Measurements from ENCODE around the gene PAPPA.

PAPPA gene

DNA sequence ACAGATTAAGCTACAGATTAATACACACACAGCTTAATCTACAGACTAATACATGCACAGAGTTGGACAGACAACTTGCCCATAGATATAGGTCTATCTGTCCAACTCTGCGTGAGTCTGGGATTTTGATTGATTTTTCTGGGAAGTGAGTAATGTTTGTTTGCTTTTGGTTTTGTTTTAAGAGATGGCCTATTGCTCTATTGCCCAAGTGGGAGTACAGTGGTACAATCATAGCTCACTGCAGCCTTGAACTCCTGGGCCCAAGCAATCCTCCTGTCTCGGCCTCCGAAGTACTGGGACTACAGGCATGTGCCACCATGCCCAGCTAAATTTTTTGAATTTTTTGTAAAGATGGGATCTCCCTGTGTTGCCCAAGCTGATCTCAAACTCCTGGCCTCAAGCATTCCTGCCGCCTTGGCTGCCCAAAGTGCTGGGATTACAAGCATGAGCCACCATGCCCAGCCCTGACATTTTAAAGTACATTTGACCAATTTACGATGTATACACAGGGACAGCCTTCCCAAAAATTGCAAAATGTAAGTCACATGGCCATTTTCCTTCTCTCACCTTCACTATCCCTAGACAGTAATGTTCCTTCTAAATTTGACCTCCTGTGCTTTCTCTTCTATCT lies 50.8 kb downstream of the PAPPA start:
- TF ChIP-seq, protein P1, sequence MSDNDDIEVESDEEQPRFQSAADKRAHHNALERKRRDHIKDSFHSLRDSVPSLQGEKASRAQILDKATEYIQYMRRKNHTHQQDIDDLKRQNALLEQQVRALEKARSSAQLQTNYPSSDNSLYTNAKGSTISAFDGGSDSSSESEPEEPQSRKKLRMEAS (IDR thresholded peaks at IDR 0.05; ENCODE audit: low read depth, low read length), result no peak
- TF ChIP-seq, protein P2, sequence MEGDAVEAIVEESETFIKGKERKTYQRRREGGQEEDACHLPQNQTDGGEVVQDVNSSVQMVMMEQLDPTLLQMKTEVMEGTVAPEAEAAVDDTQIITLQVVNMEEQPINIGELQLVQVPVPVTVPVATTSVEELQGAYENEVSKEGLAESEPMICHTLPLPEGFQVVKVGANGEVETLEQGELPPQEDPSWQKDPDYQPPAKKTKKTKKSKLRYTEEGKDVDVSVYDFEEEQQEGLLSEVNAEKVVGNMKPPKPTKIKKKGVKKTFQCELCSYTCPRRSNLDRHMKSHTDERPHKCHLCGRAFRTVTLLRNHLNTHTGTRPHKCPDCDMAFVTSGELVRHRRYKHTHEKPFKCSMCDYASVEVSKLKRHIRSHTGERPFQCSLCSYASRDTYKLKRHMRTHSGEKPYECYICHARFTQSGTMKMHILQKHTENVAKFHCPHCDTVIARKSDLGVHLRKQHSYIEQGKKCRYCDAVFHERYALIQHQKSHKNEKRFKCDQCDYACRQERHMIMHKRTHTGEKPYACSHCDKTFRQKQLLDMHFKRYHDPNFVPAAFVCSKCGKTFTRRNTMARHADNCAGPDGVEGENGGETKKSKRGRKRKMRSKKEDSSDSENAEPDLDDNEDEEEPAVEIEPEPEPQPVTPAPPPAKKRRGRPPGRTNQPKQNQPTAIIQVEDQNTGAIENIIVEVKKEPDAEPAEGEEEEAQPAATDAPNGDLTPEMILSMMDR (IDR thresholded peaks at IDR 0.05; ENCODE audit: low read depth, low read length), result no peak
- TF ChIP-seq MYC (IDR thresholded peaks at IDR 0.05; ENCODE audit: low read depth, low read length), result no peak
- no peak for TF ChIP-seq POLR2A (IDR thresholded peaks at IDR 0.05; ENCODE audit: extremely low read depth, insufficient read length)
- H3K4me3 ChIP-seq (ENCODE audit: low read depth, low read length), result no peak overlapping the region
- DNase-seq (ENCODE audit: low read depth), result no peak

DNA sequence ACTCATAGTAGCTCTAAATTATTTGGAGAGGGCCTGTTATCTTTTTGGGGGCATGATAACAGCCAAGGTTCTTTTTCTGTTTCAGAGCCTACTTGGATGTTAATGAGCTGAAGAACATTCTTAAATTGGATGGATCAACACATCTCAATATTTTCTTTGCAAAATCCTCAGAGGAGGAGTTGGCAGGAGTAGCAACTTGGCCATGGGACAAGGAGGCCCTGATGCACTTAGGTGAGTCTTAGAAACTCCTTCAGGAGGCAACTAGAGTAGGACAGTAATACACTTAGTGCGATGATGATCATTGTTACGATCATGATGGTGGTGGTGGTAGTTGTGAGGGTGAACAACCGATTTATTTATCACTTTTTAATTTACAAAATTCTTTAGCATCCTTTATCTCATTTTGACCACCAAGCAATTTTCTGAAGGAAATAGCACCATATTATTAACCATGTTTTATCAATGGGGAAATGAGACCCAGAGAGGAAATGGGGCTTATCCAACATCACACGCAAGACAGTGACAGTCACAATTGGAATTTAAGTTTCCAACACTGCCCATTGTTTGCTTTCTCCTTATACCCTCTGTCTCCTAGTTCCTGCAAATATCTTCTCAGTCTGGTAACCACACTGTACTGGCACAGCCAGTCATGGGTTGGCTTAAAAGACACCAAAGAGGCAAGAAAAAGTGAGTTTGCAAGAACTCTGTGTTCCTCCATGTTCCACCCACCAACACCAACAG lies 54.0 kb downstream of the PAPPA start:
- H3K4me3 ChIP-seq (ENCODE audit: low read depth, low read length), result no peak overlapping the region
- TF ChIP-seq POLR2A (IDR thresholded peaks at IDR 0.05; ENCODE audit: extremely low read depth, insufficient read length) (no peak), MYC (IDR thresholded peaks at IDR 0.05; ENCODE audit: low read depth, low read length) (no peak)
- TF ChIP-seq, protein P1 (IDR thresholded peaks at IDR 0.05; ENCODE audit: low read depth, low read length), result no peak
- TF ChIP-seq, protein P2 (IDR thresholded peaks at IDR 0.05; ENCODE audit: low read depth, low read length), result no peak
- DNase-seq (ENCODE audit: low read depth), result no peak

DNA sequence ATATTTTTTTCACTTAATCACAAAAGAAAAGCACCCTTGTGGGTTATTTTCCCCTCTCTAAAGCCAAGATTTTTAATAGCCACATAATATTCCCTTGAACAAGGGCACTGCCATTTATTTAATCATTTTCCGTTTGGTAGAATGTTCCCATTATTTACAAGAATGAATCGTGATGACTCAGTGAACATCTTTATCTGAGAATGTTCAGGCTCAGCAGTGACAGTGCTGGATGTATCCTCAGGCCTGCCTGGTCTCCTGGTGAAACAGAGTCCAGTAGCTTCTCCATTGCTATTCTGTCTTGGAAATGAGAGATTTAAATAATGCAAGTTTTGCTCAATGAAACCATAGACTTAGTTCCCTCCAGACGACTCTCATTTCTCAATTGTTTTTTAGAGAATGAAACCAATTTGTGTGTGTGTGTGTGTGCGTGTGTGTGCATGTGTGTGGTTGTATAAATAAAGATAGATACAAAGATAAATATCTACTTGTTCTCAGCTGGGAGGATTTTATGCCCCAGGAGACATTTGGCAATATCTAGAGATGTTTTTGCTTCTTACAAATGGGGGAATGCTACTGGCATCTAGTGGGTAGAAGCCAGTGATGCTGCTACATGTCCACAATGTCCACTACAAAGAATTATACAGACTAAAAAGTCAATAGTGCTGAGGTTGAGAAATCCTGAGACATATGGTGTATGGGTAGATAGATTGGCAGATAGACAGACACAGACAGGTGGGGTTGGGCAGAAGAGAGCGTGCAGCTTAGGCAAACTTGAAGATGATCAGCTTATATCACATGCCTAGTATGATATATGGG lies 55.0 kb downstream of the PAPPA start:
- no peak for DNase-seq (ENCODE audit: low read depth)
- TF ChIP-seq, protein P1 (IDR thresholded peaks at IDR 0.05; ENCODE audit: low read depth, low read length), result no peak
- TF ChIP-seq MYC (IDR thresholded peaks at IDR 0.05; ENCODE audit: low read depth, low read length), result no peak
- TF ChIP-seq POLR2A (IDR thresholded peaks at IDR 0.05; ENCODE audit: extremely low read depth, insufficient read length), result no peak
- TF ChIP-seq, protein P2 (IDR thresholded peaks at IDR 0.05; ENCODE audit: low read depth, low read length), result no peak
- no peak overlapping the region for H3K4me3 ChIP-seq (ENCODE audit: low read depth, low read length)

DNA sequence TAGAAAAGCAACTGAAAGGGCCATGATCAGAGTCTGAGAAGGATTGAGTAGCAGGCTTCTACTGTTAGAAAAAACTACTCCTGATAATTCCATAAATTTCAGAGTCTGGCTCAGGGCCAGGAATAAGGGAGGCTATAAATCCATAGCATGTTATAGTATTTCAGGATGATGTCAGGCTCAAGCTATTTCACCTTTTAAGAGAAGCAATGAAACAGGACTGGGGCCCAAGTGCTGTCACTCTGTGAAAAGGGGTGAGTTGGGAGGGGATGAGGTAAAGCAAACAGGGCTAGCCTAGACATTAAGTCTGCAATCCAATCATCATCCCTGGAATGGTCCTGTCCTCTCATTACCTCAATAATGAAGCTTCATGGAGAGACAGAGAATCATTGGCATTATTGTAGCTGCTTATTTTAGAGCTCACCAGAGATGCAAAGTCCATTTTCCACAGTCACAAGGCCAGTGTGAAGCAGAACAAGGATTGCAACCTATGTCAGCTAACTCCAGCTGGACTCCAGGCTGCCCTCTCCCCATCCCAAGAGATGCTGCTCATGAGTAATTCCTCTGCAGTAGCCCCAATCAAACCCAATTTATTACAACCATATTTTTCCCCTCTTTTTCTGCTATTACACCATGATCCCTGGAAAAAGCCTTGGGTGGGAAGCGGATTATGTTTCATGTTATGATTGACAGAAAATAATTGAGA lies 56.0 kb downstream of the PAPPA start:
- no peak for DNase-seq (ENCODE audit: low read depth)
- TF ChIP-seq POLR2A (IDR thresholded peaks at IDR 0.05; ENCODE audit: extremely low read depth, insufficient read length), result no peak
- TF ChIP-seq, protein P1 (IDR thresholded peaks at IDR 0.05; ENCODE audit: low read depth, low read length), result no peak
- TF ChIP-seq, protein P2 (IDR thresholded peaks at IDR 0.05; ENCODE audit: low read depth, low read length), result no peak
- no peak for TF ChIP-seq MYC (IDR thresholded peaks at IDR 0.05; ENCODE audit: low read depth, low read length)
- H3K4me3 ChIP-seq (ENCODE audit: low read depth, low read length), result no peak overlapping the region

DNA sequence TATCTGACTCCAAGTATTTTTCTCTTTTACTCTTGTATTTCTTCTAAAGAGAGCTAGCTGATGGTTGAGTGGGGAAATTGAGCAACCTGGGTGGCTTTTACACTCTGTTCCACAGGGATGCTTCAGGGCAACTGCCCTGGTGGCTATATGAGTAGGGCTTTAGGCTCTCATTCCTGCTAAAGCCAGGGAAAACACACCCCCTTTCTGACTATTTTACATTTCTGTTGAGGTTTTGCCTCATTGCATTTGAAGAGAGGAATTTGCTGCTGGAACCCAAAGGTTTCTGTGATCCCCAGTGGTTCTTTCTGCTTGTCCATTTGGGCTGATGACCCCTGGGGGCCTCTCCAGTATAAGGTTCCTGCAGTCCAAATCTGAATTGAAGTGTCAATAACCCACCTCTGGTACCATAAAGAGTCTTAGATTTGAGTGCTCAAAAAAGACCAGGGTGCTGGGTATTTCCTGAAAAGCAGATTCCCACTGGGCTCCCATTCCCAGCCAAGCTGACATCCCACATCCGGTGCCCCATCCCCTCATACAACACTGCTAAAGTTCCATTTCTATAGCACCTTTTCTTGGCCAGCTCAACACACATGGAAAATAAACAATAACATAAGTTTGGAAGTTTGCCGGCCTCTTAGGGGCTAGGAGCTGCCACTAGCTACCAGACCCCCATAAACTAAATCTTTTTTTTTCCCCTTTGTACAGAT lies 59.5 kb downstream of the PAPPA start:
- TF ChIP-seq, protein P2 (IDR thresholded peaks at IDR 0.05; ENCODE audit: low read depth, low read length), result no peak
- TF ChIP-seq MYC (IDR thresholded peaks at IDR 0.05; ENCODE audit: low read depth, low read length), result no peak
- DNase-seq (ENCODE audit: low read depth), result no peak
- H3K4me3 ChIP-seq (ENCODE audit: low read depth, low read length), result no peak overlapping the region
